H7 (cell line): Measurements from ENCODE around the gene WRNIP1. TPM values are rescaled to one million over a fixed set of nuclear protein-coding genes. Genes with fewer than 3 reads are reported as not detected.

Experiments
- DNase-seq: peaks from one replicate; pipeline ENCODE4 v3.0.0; 2012
- H3K27me3 ChIP-seq: 2 replicates; pipeline ENCODE4 v1.6.0; 2011; ENCODE audit warnings: mild to moderate bottlenecking, low read length; ENCODE audit not compliant: control insufficient read depth, insufficient read depth
- H3K36me3 ChIP-seq: replicated peaks from 2 replicates; pipeline ENCODE4 v1.5.1; 2011; ENCODE audit warnings: low read length; ENCODE audit not compliant: control insufficient read depth, insufficient read depth
- H3K4me3 ChIP-seq: 2 replicates; pipeline ENCODE4 v1.5.1; 2011; ENCODE audit warnings: low read depth, mild to moderate bottlenecking, control low read depth, low read length, moderate library complexity; ENCODE audit not compliant: insufficient read depth
- total RNA-seq: library from RNA; depleted of rRNA; stranded (reverse); fragments of >200 nt; shearing (Covaris generic); gene quantifications from 2 replicates; pipeline ENCODE4 v1.2.3, GENCODE V29; 2014; rRNA removed

The WRNIP1 gene
- total RNA-seq, result 50.5 and 56.1 TPM in 2 replicates

DNA sequence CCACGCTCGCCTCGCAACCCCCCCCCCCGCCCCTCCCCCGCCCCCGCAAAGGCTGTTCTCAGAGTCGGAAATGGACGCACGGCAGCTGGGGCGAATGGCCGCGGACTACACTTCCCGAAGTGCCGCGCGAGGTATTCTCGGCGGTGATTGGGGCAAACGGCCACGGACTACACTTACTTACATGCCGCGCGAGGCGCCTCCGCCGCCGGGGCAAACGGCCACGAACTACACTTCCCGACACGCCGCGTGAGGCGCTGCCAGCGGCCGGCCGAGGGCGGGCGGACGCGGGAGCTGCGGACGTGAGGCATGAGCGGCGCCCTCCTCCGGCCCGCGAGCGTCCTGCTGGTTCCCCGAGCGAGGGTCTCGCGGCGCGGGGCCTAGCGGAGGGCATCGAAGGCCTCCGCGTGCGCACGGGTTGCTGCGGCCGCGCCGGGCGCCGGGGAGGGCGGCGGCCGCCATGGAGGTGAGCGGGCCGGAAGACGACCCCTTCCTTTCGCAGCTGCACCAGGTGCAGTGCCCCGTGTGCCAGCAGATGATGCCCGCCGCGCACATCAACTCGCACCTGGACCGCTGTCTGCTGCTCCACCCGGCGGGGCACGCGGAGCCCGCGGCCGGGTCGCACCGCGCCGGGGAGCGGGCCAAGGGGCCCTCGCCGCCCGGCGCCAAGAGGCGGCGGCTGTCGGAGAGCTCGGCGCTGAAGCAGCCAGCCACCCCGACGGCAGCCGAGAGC lies at the start of gene WRNIP1:
Gene WRNIP1 (plus strand): TSS at position 228 of the 730 bp plus-strand sequence. CDS start 230 bp downstream, at position 458.
- Histone ChIP-seq H3K36me3 (peaks cover 2% of the 10 kb centered on the region), H3K27me3 (peaks cover 1% of the 10 kb centered on the region; the same call in 1 of the 2 replicates), H3K4me3 (peak within 1 kb of the TSS; percentile 95)
- DNase-seq, result peak; percentile 97

DNA sequence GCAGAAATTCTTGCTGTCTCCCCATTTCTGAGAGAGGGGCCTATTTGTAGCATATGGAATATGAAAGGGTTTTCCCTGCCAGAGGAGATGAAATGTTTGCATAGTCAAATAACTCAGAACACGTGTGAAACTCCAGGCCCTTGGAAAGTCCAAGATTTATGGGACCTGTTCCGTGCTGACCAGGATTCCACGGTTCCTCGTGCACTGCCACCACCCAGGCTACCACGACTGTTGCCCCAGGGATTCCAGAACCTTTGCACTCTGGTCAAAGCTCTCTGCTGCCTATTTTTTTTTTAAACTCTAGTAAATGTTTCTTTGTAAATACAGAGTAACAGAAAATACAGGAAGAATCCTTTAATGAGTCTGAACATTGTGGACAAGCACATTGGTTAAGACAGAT lies 49.5 kb upstream of the WRNIP1 start:
- DNase-seq, result no peak
- Histone ChIP-seq H3K36me3 (no peaks in the 10 kb centered on the region), H3K4me3 (no peak overlapping the region), H3K27me3 (no peaks in the 10 kb centered on the region)

GRCh38 chr6:2716936-2717700 lies 48.1 kb upstream of the WRNIP1 start:
- no peak overlapping the region for H3K4me3 ChIP-seq
- DNase-seq, result no peak
- H3K36me3 ChIP-seq, result no peaks in the 10 kb centered on the region
- no peaks in the 10 kb centered on the region for H3K27me3 ChIP-seq

- Histone ChIP-seq H3K27me3 (no peaks in the 10 kb centered on the region), H3K4me3 (no peak overlapping the region), H3K36me3 (no peaks in the 10 kb centered on the region)
- no peak for DNase-seq
Observed at GRCh38 chr6:2718334-2719092, 46.7 kb upstream of the WRNIP1 start.

- no peak overlapping the region for H3K4me3 ChIP-seq
- DNase-seq, result no peak
- no peaks in the 10 kb centered on the region for H3K36me3 ChIP-seq
- no peaks in the 10 kb centered on the region for H3K27me3 ChIP-seq
Observed at GRCh38 chr6:2719093-2719455, 46.1 kb upstream of the WRNIP1 start.

- no peaks in the 10 kb centered on the region for H3K27me3 ChIP-seq
- no peak overlapping the region for H3K4me3 ChIP-seq
- no peaks in the 10 kb centered on the region for H3K36me3 ChIP-seq
- no peak for DNase-seq
Observed at GRCh38 chr6:2721219-2721618, 44.0 kb upstream of the WRNIP1 start.

GRCh38 chr6:2725364-2725988 lies 39.7 kb upstream of the WRNIP1 start:
- no peaks in the 10 kb centered on the region for H3K36me3 ChIP-seq
- DNase-seq, result no peak
- H3K4me3 ChIP-seq, result no peak overlapping the region
- no peaks in the 10 kb centered on the region for H3K27me3 ChIP-seq

DNA sequence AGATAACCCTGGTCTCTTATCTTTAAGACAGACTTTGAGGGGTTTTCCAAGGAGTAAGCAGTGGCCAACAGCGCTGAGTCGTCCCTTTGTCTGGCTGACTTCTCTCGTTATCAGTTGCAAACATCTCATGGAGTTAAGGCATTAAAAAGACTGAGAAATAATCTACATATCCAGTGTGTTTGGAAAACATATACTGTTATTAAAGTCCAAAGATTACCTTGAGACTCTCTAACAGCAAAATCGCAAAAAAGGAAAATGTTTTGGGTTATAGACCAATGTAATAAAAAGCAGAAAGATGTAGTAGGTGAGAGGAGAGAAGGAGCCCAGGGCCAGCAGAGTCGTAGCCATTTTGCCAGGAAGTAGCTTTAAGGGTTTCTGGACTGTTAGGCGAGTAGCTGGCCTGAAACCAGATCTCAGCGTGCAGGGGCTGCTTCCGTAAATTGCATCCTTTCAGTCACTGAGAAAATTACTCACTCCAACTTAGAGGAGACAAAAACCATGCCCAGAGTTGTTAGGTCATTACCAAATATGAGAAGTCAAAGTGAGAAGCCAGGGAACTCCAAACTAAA lies 39.1 kb upstream of the WRNIP1 start:
- DNase-seq, result no peak
- H3K27me3 ChIP-seq, result no peaks in the 10 kb centered on the region
- no peaks in the 10 kb centered on the region for H3K36me3 ChIP-seq
- no peak overlapping the region for H3K4me3 ChIP-seq

DNA sequence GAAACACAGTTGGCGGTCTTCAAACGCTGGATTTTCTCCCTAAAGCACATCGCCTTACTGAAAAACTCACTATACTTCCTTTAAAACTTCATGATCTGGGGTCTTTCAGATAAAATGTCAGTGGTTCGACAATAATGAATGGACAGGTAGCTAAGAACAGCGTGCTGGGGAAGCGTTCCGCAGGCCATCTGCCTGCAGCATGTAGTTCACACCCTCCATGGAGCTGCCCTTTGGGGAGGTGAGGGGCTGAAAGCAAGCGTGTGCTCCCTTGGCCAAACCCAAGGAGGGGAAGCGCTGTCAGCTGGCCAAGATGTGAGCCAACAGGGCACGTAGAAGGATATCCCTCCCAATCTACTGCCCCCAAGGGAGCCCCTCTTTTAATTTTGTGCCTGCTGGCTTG lies 35.3 kb upstream of the WRNIP1 start:
- H3K4me3 ChIP-seq, result no peak overlapping the region
- no peaks in the 10 kb centered on the region for H3K27me3 ChIP-seq
- no peaks in the 10 kb centered on the region for H3K36me3 ChIP-seq
- no peak for DNase-seq

DNA sequence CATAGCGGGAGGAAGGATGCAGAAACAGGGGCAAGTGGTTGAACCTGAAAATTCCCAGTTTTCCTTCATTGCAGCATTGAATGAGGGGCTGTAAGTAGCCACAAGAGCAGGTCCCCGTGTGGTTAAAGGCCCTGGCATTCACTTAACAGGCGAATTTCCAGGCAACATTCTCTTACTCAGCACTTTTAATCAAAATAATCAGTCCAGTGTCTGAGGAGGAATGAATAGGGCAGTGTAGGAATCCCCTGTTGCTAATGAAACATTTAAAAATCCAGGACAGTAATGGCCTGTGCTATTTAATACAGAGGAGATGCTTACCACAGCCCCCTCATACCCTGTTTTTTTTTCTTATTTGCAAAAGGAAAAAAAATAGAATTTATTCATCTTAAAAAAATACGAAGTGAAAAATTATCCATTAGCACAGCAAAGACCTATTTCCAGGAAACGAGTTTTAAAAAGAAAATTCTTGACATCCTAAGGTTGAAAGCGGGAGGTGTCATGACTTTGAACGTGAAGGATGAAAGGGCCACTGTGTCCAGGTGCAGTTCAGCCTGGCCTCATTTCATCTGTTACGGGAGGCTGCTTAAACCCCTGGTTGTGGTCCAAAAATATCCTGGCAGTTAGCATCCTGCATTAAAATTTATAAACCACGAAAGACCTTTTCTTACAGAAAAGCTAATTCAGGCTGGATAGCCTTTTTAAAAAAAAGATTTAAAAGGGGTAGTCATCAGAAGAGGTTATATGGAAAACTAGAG lies 34.7 kb upstream of the WRNIP1 start:
- H3K27me3 ChIP-seq, result no peaks in the 10 kb centered on the region
- no peak overlapping the region for H3K4me3 ChIP-seq
- DNase-seq, result no peak
- no peaks in the 10 kb centered on the region for H3K36me3 ChIP-seq

DNA sequence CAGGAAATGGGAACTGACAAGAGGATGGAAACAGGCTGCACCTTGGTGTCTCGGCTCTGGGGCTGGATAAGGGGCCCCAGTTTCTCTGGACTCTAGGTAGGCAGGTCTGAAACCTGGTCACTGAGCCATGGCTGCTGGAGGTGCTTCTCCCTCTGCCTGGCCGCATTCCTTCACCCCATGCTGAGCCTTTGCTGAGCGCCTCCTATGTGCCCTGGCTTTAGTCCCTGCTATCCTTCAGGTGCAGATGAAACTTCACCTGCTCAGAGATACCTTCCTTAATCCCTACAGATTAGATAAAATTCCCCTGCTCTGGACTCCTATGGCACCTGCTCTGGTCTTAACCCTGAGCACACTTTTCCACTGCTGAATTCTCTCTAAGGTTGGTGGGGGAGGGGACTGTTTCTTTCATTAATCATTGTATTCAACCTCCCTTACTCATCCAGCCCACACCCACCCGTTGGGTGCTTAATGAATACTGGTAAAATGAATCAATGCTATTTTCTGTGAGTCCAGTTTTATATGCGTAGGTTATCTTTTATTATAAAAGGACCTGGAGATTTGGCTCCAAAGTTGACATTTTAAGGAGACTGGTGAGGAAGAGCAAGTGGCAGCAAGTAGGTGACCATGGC lies 33.8 kb upstream of the WRNIP1 start:
- Histone ChIP-seq H3K4me3 (no peak overlapping the region), H3K36me3 (no peaks in the 10 kb centered on the region), H3K27me3 (no peaks in the 10 kb centered on the region)
- DNase-seq, result peak; percentile 50

DNA sequence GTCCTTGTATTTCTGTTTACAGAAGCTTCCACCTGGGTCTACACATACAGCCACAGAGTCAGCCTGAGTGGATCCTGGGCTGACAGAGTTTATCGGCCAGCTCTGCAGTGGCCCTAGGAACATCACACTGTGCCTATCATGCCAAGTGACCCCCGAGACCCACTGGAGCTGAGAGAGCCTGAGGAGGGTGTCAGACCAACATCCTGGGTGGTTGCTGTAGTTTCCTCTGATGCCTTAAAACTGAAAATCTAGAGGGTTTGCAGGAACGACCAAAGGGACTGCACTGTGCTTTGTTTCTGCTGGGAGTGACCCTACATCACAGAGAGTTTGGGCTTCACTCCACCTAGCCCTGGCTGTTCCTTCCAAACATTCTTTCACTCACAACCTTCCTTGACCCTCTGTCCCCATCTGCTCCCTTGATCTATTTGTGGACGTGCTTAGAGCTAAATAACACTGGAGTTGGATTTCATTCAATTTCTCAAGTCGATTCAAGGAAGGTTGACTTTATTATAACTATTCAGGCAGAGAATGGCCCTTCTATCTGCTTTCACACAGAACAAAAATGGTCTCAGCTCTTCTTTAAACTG lies 32.6 kb upstream of the WRNIP1 start:
- Histone ChIP-seq H3K36me3 (no peaks in the 10 kb centered on the region), H3K27me3 (no peaks in the 10 kb centered on the region), H3K4me3 (no peak overlapping the region)
- DNase-seq, result no peak

DNA sequence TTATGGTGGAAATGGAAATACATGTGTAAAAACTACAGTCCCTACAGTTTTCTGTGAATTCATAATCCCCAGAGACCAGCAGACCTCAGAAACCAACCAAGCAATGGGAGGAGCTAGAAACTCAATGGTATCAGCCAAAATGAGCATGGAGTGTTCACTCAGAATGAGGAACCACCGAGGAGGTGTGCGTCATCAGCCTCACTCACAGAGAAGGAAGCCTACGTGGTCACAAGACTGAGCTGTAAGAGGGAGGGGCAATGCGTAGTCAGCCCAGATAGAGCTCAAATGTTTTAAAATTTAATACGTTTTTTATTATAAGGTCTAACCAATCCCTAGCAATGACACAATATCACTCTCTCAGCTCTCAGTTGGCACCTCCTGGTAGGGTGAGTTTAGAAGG lies 31.9 kb upstream of the WRNIP1 start:
- Histone ChIP-seq H3K36me3 (no peaks in the 10 kb centered on the region), H3K27me3 (no peaks in the 10 kb centered on the region), H3K4me3 (no peak overlapping the region)
- DNase-seq, result no peak
